ENCODE results near the gene GREB1. TPM values are rescaled to one million over a fixed set of nuclear protein-coding genes. Genes with fewer than 3 reads are reported as not detected.

GREB1 gene
- total RNA-seq, 1 donor from 2014 or later, result 0.42 TPM

DNA sequence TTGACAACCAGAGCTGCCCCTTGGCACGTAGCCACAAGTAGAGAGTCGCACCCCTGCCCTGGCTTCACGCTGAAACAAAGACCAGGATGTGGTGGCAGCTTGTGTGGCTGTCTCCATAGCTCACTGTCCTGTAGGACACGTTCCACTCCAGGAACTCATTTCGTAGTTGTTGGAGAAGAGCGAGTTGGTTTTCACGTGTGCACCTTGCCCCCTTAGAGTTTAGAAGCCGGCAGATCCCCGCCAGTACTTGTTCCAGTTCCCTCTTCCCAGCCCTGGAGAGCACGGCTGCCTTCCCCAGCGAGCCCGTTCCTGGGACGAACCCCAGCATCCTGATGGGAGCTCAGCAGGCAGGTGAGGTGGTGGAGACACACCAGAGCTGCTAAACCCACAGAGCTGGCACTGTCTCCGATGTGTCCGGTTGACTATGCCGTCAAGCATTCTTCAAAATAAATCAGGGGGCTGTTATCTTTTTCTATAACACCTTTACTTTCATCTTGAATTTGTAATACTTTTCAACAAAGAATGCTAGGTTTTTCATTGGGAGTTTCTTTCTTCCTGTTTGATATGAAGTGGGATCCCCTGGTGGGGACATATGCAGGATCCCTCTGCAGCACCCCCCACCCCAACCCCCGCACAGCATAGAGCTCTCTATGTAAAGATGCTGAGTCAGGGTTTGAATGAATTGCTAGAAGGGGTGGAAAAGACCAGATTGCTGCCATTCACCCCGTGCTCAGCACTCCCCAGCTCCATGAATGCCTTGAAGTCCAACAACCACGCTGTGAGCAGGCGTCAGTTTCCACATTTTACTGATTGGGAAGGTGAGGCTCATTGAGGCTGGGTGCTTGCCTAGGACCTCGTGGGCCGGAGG lies 44.5 kb downstream of the GREB1 start:
- DNase-seq, result no peak
- intact Hi-C loops (cut with micrococcal nuclease), result no loop called here
- no peak overlapping the region for H3K4me3 Mint-ChIP-seq

GRCh38 chr2:11578986-11579774 lies 45.3 kb downstream of the GREB1 start:
- POLR2A ChIA-PET, result no interaction called here
- ATAC-seq (ENCODE audit: low read depth) (no peak), DNase-seq (no peak)
- TF ChIP-seq, protein P1, sequence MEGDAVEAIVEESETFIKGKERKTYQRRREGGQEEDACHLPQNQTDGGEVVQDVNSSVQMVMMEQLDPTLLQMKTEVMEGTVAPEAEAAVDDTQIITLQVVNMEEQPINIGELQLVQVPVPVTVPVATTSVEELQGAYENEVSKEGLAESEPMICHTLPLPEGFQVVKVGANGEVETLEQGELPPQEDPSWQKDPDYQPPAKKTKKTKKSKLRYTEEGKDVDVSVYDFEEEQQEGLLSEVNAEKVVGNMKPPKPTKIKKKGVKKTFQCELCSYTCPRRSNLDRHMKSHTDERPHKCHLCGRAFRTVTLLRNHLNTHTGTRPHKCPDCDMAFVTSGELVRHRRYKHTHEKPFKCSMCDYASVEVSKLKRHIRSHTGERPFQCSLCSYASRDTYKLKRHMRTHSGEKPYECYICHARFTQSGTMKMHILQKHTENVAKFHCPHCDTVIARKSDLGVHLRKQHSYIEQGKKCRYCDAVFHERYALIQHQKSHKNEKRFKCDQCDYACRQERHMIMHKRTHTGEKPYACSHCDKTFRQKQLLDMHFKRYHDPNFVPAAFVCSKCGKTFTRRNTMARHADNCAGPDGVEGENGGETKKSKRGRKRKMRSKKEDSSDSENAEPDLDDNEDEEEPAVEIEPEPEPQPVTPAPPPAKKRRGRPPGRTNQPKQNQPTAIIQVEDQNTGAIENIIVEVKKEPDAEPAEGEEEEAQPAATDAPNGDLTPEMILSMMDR (IDR thresholded peaks at IDR 0.05), result no peak
- Mint-ChIP-seq H3K27ac (no peak overlapping the region), H3K4me3 (no peak overlapping the region), H3K9me3 (no peaks in the 10 kb centered on the region), H3K27me3 (peaks cover 3% of the 10 kb centered on the region), H3K4me1 (no peaks in the 10 kb centered on the region), H3K36me3 (ENCODE audit: low read depth) (no peaks in the 10 kb centered on the region)
- intact Hi-C loops (cut with micrococcal nuclease), result no loop called here
- CTCF ChIA-PET, result no interaction called here

More for the DNA sequence above, 44.5 kb downstream of the GREB1 start:
- peaks cover 3% of the 10 kb centered on the region for H3K27me3 Mint-ChIP-seq
- H3K4me1 Mint-ChIP-seq, result no peaks in the 10 kb centered on the region
- TF ChIP-seq, protein P1 (IDR thresholded peaks at IDR 0.05), result no peak
- CTCF ChIA-PET, result no interaction called here
- POLR2A ChIA-PET, result no interaction called here
- H3K9me3 Mint-ChIP-seq, result no peaks in the 10 kb centered on the region
- no peak for ATAC-seq (ENCODE audit: low read depth)
- H3K36me3 Mint-ChIP-seq (ENCODE audit: low read depth), result no peaks in the 10 kb centered on the region
- H3K27ac Mint-ChIP-seq, result no peak overlapping the region

DNA sequence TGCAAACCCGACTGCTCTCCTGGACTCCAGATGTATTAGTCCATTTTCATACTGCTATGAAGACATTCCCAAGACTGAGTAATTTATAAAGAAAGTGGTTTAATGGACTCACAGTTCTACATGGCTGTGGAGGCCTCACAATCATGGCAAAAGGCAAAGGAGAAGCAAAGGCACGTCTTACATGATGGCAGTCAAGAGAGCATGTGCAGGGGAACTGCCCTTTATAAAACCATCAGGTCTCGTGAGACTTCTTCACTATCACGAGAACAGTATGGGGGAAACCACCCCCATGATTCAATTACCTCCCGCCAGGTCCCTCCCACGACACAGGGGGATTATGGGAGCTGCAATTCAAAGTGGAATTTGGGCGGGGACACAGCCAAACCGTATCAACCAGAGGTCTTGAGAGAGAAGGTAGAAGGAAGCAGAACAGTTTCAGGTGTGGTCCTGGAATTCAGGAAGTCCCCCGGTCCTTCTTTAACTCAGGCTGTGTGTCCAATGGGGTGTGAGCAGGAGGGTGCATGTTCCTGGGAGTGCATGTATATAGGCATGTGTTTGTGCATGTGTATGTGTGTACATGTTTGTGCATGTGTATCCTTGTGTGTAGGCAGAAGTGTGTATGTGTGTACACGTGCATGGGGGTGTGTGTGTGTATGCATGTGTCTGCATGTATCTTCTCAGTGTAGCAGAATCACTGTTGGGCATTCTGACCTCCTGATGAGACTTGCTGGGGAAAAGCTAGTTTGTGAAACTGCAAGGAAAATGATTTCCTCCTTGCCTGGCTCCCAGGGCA lies 46.2 kb downstream of the GREB1 start:
- TF ChIP-seq, protein P1 (IDR thresholded peaks at IDR 0.05), result no peak
- Mint-ChIP-seq H3K36me3 (ENCODE audit: low read depth) (no peaks in the 10 kb centered on the region), H3K4me1 (no peaks in the 10 kb centered on the region), H3K9me3 (no peaks in the 10 kb centered on the region), H3K27ac (no peak overlapping the region), H3K27me3 (peaks cover 3% of the 10 kb centered on the region), H3K4me3 (no peak overlapping the region)
- intact Hi-C loops (cut with micrococcal nuclease), result loop anchor here (10.0 kb wide), 1 partner anchor 1135 kb away; the partner anchor contains the start of gene ODC1
- ChIA-PET CTCF (no interaction called here), POLR2A (no interaction called here)
- DNase-seq, result no peak
- ATAC-seq (ENCODE audit: low read depth), result no peak

DNA sequence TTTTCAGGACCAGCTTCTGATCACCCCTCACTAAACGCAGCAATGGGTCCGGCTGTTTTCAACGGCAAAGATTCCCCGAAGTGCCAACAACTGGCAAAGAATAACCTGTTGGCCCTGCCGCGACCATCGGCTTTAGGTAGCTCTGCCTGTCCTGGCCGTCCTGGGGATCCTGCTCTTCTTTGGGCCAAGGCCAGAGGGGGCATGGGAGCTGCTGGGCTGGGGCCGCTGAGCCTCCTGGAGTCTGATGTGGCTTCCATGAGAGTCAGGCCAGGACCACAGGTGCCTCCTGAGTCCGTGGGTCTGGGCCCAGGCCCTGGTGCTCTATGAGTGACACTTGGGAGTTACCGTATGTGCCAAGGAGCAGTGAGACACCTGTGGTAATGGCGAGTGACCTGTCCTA lies 46.9 kb downstream of the GREB1 start:
- H3K27ac Mint-ChIP-seq, result no peak overlapping the region
- ChIA-PET POLR2A (no interaction called here), CTCF (interaction anchor here (0.6 to 1.2 kb wide), 2 partner anchors 9 to 102 kb away, joined by 3 to 4 read pairs; no protein-coding TSS in a partner anchor)
- H3K36me3 Mint-ChIP-seq (ENCODE audit: low read depth), result no peaks in the 10 kb centered on the region
- no peak for DNase-seq
- no peak overlapping the region for H3K4me3 Mint-ChIP-seq
- ATAC-seq (ENCODE audit: low read depth), result no peak
- TF ChIP-seq, protein P1 (IDR thresholded peaks at IDR 0.05), result no peak
- intact Hi-C loops (cut with micrococcal nuclease), result loop anchor here (10.0 kb wide), 1 partner anchor 1136 kb away; the partner anchor contains the start of gene ODC1
- no peaks in the 10 kb centered on the region for H3K4me1 Mint-ChIP-seq
- no peaks in the 10 kb centered on the region for H3K9me3 Mint-ChIP-seq
- H3K27me3 Mint-ChIP-seq, result peaks cover 7% of the 10 kb centered on the region
